ENCODE measurements around the gene HSPA1B.

DNA sequence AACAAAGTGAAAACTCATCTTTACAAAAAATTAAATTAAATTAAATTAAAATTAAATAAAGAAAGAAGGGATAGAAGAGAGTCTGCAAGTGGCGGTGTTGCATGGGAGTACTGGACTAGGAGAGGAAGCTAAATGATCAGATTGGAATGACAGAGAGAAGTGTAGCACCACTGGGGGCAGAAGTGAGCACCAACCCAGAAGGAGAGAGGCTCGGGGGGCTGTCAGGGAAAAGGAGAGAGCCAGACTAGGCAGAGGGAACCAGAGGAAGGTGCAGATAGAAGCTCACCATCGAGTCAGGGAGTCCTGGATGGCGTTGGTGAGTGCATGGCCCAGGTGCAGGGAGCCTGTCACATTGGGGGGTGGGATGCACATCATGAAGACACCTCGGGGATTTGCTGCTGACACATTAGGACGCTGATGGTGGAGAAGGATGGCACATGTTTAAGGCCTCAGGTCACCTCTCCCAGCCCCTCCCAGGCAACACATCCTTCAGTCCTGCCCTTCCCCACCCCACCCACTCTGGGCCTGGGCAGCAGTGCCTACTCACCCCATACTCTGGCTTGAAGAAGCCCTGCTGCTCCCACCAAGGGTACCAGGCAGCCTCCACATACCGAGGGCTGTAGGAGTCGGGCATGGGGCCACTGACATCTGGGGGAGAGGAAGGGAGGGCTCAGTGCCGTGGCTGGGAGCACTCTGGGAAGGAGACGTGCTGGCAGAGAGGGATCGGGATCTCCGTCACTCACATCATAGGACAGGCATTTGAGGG is 36.0 kb upstream of the HSPA1B start:
- TF ChIP-seq, protein P1, sequence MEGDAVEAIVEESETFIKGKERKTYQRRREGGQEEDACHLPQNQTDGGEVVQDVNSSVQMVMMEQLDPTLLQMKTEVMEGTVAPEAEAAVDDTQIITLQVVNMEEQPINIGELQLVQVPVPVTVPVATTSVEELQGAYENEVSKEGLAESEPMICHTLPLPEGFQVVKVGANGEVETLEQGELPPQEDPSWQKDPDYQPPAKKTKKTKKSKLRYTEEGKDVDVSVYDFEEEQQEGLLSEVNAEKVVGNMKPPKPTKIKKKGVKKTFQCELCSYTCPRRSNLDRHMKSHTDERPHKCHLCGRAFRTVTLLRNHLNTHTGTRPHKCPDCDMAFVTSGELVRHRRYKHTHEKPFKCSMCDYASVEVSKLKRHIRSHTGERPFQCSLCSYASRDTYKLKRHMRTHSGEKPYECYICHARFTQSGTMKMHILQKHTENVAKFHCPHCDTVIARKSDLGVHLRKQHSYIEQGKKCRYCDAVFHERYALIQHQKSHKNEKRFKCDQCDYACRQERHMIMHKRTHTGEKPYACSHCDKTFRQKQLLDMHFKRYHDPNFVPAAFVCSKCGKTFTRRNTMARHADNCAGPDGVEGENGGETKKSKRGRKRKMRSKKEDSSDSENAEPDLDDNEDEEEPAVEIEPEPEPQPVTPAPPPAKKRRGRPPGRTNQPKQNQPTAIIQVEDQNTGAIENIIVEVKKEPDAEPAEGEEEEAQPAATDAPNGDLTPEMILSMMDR (IDR thresholded peaks at IDR 0.05; ENCODE audit: poor library complexity, severe bottlenecking) = peak; percentile 66
- TF ChIP-seq EZH2 (IDR thresholded peaks at IDR 0.05; ENCODE audit: borderline replicate concordance, insufficient read depth, low read length, poor library complexity, severe bottlenecking) = no peak
- TF ChIP-seq RAD21 (conservative IDR thresholded peaks at IDR 0.05) = no peak
- TF ChIP-seq MXI1 (conservative IDR thresholded peaks at IDR 0.05; ENCODE audit: poor library complexity, severe bottlenecking) = no peak

All from neural cell (in vitro differentiated cells).